HEK293 (cell line): ENCODE results near the gene SFR1.

ENCODE experiments used
- CTCF ChIA-PET: fragments of 350-600 bp; formaldehyde crosslinking; extraction: SDS; loops from one replicate; lab custom pipeline; 2021; ENCODE audit warnings: antibody characterized with exemption; lab: Yijun Ruan, JAX
- POLR2A ChIA-PET: fragments of 300-600 bp; formaldehyde crosslinking; extraction: SDS; loops from one replicate; lab custom pipeline; 2020; ENCODE audit warnings: antibody characterized with exemption, inconsistent platforms; lab: Yijun Ruan, JAX
- H3K27ac ChIP-seq: fragments of 200-500 bp; sonication (Bioruptor generic); 2 replicates; pipeline ENCODE4 v1.5.1; 2014; ENCODE audit warnings: low read depth, low read length, control low read depth, inconsistent platforms; ENCODE audit errors: extremely low read depth
- H3K36me3 ChIP-seq, 2 experiments: fragments of 200-500 bp in 1 of 2; sonication (Bioruptor generic) in 1 of 2; 1 replicate in 1 of 2; 2 replicates in 1 of 2; pipeline ENCODE4 v1.5.1; 2014 to 2017; ENCODE audit warnings: inconsistent platforms in 2 of 2, low read length in 2 of 2; ENCODE audit not compliant: control insufficient read depth in 2 of 2, insufficient read depth in 1 of 2
- H3K4me1 ChIP-seq: fragments of 200-500 bp; sonication (Bioruptor generic); 2 replicates; pipeline ENCODE4 v1.5.1; 2014; ENCODE audit warnings: mild to moderate bottlenecking, low read length, inconsistent platforms; ENCODE audit not compliant: control insufficient read depth, insufficient read depth
- H3K4me3 ChIP-seq: 2 replicates; pipeline ENCODE4 v1.5.1; 2011; ENCODE audit warnings: low read depth, mild to moderate bottlenecking, control low read depth, low read length, moderate library complexity
- H3K9me3 ChIP-seq: fragments of 200-500 bp; sonication (Bioruptor generic); 2 replicates; pipeline ENCODE4 v1.5.1; 2014; ENCODE audit warnings: low read depth, low read length, inconsistent platforms; ENCODE audit not compliant: control insufficient read depth, insufficient read depth
- EGR2 ChIP-seq: fragments of 450-650 bp; formaldehyde crosslinking; IDR thresholded peaks from 2 replicates; pipeline ENCODE4 v1.5.1; 2016; ENCODE audit warnings: low read depth, missing biosample characterization, missing genetic modification characterization
- KLF16 ChIP-seq: fragments of 450-650 bp; formaldehyde crosslinking; IDR thresholded peaks from 2 replicates; pipeline ENCODE4 v1.5.1; 2017; ENCODE audit warnings: missing biosample characterization, missing genetic modification characterization
- MEIS1 ChIP-seq: sonication (generic); formaldehyde crosslinking; IDR thresholded peaks from 2 replicates; pipeline ENCODE4 v1.8.1; 2022; ENCODE audit warnings: missing genetic modification reagents, mild to moderate bottlenecking, borderline replicate concordance
- MZF1 ChIP-seq: fragments of 450-650 bp; formaldehyde crosslinking; IDR thresholded peaks from 2 replicates; pipeline ENCODE4 v1.5.1; 2017; ENCODE audit warnings: missing biosample characterization, missing genetic modification characterization, borderline replicate concordance
- SCRT2 ChIP-seq: fragments of 450-650 bp; formaldehyde crosslinking; IDR thresholded peaks from 2 replicates; pipeline ENCODE4 v1.5.1; 2016; ENCODE audit warnings: missing biosample characterization, missing genetic modification characterization
- SETDB1 ChIP-seq: IDR thresholded peaks from one replicate; pipeline ENCODE4 v1.6.1; 2017; ENCODE audit warnings: mild to moderate bottlenecking, low read length, moderate library complexity, mixed read lengths; ENCODE audit not compliant: insufficient read length
- ZBTB21 ChIP-seq: fragments of 450-650 bp; formaldehyde crosslinking; IDR thresholded peaks from 2 replicates; pipeline ENCODE4 v1.5.1; 2017; ENCODE audit warnings: missing biosample characterization, missing genetic modification characterization
- ZFP3 ChIP-seq: fragments of 450-650 bp; formaldehyde crosslinking; IDR thresholded peaks from 2 replicates; pipeline ENCODE4 v1.5.1; 2016; ENCODE audit warnings: low read depth, missing biosample characterization, missing genetic modification characterization
- ZNF184 ChIP-seq: fragments of 450-650 bp; IDR thresholded peaks from 2 replicates; pipeline ENCODE4 v1.5.1; 2018; ENCODE audit warnings: missing biosample characterization, mild to moderate bottlenecking, missing genetic modification characterization
- ZNF280D ChIP-seq: fragments of 450-650 bp; formaldehyde crosslinking; IDR thresholded peaks from 2 replicates; pipeline ENCODE4 v1.5.1; 2016; ENCODE audit warnings: missing biosample characterization, missing genetic modification characterization
- ZNF354C ChIP-seq: fragments of 450-650 bp; formaldehyde crosslinking; IDR thresholded peaks from 2 replicates; pipeline ENCODE4 v1.5.1; 2016; ENCODE audit warnings: missing biosample characterization, missing genetic modification characterization, low read depth, borderline replicate concordance
- ZNF416 ChIP-seq: fragments of 450-650 bp; formaldehyde crosslinking; IDR thresholded peaks from 2 replicates; pipeline ENCODE4 v1.5.1; 2016; ENCODE audit warnings: missing biosample characterization, missing genetic modification characterization
- ZNF426 ChIP-seq: fragments of 450-650 bp; formaldehyde crosslinking; IDR thresholded peaks from 2 replicates; pipeline ENCODE4 v1.5.1; 2017; ENCODE audit warnings: missing biosample characterization, missing genetic modification characterization, mild to moderate bottlenecking, inconsistent platforms, moderate library complexity
- ZNF529 ChIP-seq: fragments of 450-650 bp; formaldehyde crosslinking; IDR thresholded peaks from 2 replicates; pipeline ENCODE4 v1.5.1; 2017; ENCODE audit warnings: missing genetic modification characterization, missing biosample characterization; ENCODE audit not compliant: insufficient replicate concordance
- ZNF585B ChIP-seq: fragments of 450-650 bp; formaldehyde crosslinking; IDR thresholded peaks from 2 replicates; pipeline ENCODE4 v1.5.1; 2016; ENCODE audit warnings: missing biosample characterization, missing genetic modification characterization
- ZNF621 ChIP-seq: fragments of 450-650 bp; formaldehyde crosslinking; IDR thresholded peaks from 2 replicates; pipeline ENCODE4 v1.5.1; 2017; ENCODE audit warnings: missing biosample characterization, missing genetic modification characterization
- ZNF658 ChIP-seq: fragments of 450-650 bp; formaldehyde crosslinking; IDR thresholded peaks from 2 replicates; pipeline ENCODE4; 2016; ENCODE audit warnings: missing biosample characterization, missing genetic modification characterization
- TF ChIP-seq, protein P1 (sequence below): fragments of 450-650 bp; formaldehyde crosslinking; conservative IDR thresholded peaks from 2 replicates; pipeline ENCODE4 v1.5.1; 2016; ENCODE audit warnings: low read depth, missing biosample characterization, missing genetic modification characterization
- TF ChIP-seq, protein P2 (sequence below): fragments of 450-650 bp; formaldehyde crosslinking; IDR thresholded peaks from 2 replicates; pipeline ENCODE4 v1.5.1; 2016; ENCODE audit warnings: missing biosample characterization, missing genetic modification characterization

The SFR1 gene

DNA sequence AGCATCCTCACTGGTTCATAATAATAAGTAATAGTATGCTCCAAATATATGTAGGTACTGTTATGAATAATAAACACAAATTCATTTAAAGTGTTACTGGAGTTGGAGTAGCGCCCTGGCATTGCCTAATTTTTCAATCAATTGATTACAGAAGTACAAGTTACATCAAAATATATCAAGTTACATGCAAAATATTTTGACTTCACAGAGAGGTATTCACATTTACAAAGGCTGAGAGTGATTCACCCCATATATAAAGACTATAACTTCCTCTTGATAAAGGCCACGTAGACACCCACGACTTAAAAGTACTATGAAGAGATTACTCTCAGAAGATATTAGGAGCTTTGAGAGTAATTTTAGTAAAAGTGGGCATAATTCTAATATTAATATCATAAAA lies 22.7 kb upstream of the SFR1 start (continued):
- TF ChIP-seq EGR2 (tag by site-specific recombination), result no peak

- Histone ChIP-seq H3K36me3 (no peaks in the 10 kb centered on the region), H3K4me1 (no peaks in the 10 kb centered on the region), H3K9me3 (no peaks in the 10 kb centered on the region), H3K4me3 (no peak overlapping the region), H3K27ac (no peak overlapping the region)
- POLR2A ChIA-PET, result interaction anchor here (0.8 kb wide), 1 partner anchor 21 kb away, joined by 3 read pairs; no protein-coding TSS in a partner anchor
- TF ChIP-seq ZNF416 (tag by site-specific recombination), result no peak
- no peak for TF ChIP-seq ZNF658
- TF ChIP-seq ZBTB21 (tag by site-specific recombination), result no peak
- no peak for TF ChIP-seq MEIS1 (CRISPR knock-in tag)
- TF ChIP-seq, protein P1, sequence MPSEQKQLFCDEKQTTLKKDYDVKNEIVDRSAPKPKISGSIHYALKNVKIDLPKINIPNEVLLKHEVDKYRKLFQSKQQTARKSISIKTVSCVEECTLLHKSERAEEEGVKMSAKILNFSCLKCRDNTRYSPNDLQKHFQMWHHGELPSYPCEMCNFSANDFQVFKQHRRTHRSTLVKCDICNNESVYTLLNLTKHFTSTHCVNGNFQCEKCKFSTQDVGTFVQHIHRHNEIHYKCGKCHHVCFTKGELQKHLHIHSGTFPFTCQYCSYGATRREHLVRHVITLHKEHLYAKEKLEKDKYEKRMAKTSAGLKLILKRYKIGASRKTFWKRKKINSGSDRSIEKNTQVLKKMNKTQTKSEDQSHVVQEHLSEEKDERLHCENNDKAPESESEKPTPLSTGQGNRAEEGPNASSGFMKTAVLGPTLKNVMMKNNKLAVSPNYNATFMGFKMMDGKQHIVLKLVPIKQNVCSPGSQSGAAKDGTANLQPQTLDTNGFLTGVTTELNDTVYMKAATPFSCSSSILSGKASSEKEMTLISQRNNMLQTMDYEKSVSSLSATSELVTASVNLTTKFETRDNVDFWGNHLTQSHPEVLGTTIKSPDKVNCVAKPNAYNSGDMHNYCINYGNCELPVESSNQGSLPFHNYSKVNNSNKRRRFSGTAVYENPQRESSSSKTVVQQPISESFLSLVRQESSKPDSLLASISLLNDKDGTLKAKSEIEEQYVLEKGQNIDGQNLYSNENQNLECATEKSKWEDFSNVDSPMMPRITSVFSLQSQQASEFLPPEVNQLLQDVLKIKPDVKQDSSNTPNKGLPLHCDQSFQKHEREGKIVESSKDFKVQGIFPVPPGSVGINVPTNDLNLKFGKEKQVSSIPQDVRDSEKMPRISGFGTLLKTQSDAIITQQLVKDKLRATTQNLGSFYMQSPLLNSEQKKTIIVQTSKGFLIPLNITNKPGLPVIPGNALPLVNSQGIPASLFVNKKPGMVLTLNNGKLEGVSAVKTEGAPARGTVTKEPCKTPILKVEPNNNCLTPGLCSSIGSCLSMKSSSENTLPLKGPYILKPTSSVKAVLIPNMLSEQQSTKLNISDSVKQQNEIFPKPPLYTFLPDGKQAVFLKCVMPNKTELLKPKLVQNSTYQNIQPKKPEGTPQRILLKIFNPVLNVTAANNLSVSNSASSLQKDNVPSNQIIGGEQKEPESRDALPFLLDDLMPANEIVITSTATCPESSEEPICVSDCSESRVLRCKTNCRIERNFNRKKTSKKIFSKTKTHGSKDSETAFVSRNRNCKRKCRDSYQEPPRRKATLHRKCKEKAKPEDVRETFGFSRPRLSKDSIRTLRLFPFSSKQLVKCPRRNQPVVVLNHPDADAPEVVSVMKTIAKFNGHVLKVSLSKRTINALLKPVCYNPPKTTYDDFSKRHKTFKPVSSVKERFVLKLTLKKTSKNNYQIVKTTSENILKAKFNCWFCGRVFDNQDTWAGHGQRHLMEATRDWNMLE, result no peak
- TF ChIP-seq, protein P2, sequence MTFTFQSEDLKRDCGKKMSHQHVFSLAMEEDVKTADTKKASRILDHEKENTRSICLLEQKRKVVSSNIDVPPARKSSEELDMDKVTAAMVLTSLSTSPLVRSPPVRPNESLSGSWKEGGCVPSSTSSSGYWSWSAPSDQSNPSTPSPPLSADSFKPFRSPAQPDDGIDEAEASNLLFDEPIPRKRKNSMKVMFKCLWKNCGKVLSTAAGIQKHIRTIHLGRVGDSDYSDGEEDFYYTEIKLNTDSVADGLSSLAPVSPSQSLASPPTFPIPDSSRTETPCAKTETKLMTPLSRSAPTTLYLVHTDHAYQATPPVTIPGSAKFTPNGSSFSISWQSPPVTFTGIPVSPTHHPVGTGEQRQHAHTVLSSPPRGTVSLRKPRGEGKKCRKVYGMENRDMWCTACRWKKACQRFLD (tag by site-specific recombination), result no peak
- TF ChIP-seq SCRT2 (tag by site-specific recombination), result no peak
- no peak for TF ChIP-seq ZFP3 (tag by site-specific recombination)
- no peak for TF ChIP-seq MZF1 (tag by site-specific recombination)
- no peak for TF ChIP-seq EGR2 (tag by site-specific recombination)
- TF ChIP-seq ZNF621 (tag by site-specific recombination), result no peak
- TF ChIP-seq ZNF529 (tag by site-specific recombination), result no peak
- TF ChIP-seq ZNF585B (tag by site-specific recombination), result no peak
- TF ChIP-seq KLF16 (tag by site-specific recombination), result no peak
- no peak for TF ChIP-seq ZNF280D (tag by site-specific recombination)
- TF ChIP-seq ZNF354C, result no peak
- TF ChIP-seq ZNF184 (tag by site-specific recombination), result no peak
- no peak for TF ChIP-seq SETDB1
- no peak for TF ChIP-seq ZNF426 (tag by site-specific recombination)
- CTCF ChIA-PET, result interaction anchor here (0.8 to 2.0 kb wide), 2 partner anchors 19 to 23 kb away, joined by 3 to 9 read pairs; no protein-coding TSS in a partner anchor
Measured at GRCh38 chr10:104099941-104100340, 22.0 kb upstream of the SFR1 start.
